ENCODE data around the gene GDF15.
A peak's percentile ranks its signal among the peaks of the same experiment; 100 is the strongest.

Gene GDF15, protein sequence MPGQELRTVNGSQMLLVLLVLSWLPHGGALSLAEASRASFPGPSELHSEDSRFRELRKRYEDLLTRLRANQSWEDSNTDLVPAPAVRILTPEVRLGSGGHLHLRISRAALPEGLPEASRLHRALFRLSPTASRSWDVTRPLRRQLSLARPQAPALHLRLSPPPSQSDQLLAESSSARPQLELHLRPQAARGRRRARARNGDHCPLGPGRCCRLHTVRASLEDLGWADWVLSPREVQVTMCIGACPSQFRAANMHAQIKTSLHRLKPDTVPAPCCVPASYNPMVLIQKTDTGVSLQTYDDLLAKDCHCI

DNA sequence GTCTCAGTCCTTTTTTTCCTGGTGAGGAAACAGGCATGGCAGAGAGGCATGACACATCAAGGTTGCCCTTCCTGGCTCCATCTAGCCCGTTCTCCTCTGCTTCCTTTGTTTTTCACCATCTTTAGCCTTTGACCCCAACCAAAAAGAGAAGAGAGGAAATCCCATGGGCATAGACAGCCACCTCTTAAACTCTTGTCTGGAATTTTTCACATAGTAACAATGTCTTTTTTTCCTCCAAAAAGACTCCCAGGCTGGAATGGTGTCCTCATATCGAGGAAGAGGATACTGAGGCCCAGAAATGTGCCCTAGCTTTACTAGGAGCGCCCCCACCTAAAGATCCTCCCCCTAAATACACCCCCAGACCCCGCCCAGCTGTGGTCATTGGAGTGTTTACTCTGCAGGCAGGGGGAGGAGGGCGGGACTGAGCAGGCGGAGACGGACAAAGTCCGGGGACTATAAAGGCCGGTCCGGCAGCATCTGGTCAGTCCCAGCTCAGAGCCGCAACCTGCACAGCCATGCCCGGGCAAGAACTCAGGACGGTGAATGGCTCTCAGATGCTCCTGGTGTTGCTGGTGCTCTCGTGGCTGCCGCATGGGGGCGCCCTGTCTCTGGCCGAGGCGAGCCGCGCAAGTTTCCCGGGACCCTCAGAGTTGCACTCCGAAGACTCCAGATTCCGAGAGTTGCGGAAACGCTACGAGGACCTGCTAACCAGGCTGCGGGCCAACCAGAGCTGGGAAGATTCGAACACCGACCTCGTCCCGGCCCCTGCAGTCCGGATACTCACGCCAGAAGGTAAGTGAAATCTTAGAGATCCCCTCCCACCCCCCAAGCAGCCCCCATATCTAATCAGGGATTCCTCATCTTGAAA, at the start of gene GDF15:
Gene GDF15 (plus strand): TSS at position 484 of the 868 bp plus-strand sequence. CDS start 32 bp downstream, at position 516.
- H3K4me1 Mint-ChIP-seq, result peaks cover 39% of the 10 kb centered on the region

DNA sequence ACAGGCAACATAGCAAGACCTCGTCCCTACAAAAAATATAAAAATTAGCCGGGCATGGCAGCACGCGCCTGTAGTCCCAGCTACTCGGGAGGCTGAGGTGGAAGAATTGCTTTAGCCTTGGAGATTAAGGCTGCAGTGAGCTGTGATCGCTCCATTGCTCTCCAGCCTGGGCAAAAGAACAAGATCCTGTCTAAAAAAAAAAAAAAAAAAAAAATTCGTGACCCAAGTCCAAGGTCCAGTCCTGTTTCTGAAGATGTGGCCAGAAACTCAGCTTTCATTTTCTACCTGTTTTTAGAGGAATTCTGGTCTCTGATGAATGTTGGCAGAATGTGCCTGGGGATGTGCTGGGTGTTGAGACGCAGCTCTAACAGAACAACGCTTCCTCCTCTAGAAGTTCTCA, 47.4 kb upstream of the GDF15 start:
- Mint-ChIP-seq H3K4me3 (no peak overlapping the region), H3K9me3 (no peaks in the 10 kb centered on the region), H3K27ac (no peak overlapping the region), H3K27me3 (ENCODE audit: low read depth, poor library complexity) (peaks cover 37% of the 10 kb centered on the region), H3K4me1 (peaks cover 17% of the 10 kb centered on the region), H3K36me3 (ENCODE audit: low read depth) (no peaks in the 10 kb centered on the region)
- TF ChIP-seq, protein P1, sequence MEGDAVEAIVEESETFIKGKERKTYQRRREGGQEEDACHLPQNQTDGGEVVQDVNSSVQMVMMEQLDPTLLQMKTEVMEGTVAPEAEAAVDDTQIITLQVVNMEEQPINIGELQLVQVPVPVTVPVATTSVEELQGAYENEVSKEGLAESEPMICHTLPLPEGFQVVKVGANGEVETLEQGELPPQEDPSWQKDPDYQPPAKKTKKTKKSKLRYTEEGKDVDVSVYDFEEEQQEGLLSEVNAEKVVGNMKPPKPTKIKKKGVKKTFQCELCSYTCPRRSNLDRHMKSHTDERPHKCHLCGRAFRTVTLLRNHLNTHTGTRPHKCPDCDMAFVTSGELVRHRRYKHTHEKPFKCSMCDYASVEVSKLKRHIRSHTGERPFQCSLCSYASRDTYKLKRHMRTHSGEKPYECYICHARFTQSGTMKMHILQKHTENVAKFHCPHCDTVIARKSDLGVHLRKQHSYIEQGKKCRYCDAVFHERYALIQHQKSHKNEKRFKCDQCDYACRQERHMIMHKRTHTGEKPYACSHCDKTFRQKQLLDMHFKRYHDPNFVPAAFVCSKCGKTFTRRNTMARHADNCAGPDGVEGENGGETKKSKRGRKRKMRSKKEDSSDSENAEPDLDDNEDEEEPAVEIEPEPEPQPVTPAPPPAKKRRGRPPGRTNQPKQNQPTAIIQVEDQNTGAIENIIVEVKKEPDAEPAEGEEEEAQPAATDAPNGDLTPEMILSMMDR (IDR thresholded peaks at IDR 0.05), result no peak
- no peak for DNase-seq

More for the DNA sequence above, at the start of gene GDF15:
- Mint-ChIP-seq H3K27me3 (ENCODE audit: low read depth, poor library complexity) (peaks cover 50% of the 10 kb centered on the region), H3K27ac (no peak within 1 kb of the TSS), H3K4me3 (peak within 1 kb of the TSS; percentile 71), H3K36me3 (ENCODE audit: low read depth) (no peaks in the 10 kb centered on the region), H3K9me3 (no peaks in the 10 kb centered on the region)
- DNase-seq, result peak; percentile 64
- TF ChIP-seq, protein P1 (IDR thresholded peaks at IDR 0.05), result peak; percentile 54

DNA sequence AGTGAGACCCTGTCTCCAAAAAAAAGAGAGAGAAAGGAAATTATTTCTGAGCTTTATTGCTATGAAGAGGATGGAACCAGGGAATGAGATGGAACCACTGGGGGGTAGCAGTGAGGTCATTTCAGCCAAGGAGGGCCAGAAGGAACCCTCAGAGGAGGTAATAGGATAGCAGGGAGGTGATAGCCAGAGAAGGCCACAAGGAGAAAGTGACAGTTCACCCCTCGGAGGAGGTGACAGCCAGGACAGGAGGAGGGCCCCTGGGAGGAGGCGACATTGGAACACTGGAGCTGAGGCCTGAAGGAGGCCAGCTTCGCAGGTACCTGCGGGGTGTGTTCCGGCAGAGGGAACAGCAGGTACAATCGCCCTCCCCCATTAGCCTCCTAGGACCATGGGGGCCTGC, 46.2 kb upstream of the GDF15 start:
- TF ChIP-seq, protein P1 (IDR thresholded peaks at IDR 0.05), result no peak
- DNase-seq, result peak; percentile 25
- no peak overlapping the region for H3K27ac Mint-ChIP-seq

DNA sequence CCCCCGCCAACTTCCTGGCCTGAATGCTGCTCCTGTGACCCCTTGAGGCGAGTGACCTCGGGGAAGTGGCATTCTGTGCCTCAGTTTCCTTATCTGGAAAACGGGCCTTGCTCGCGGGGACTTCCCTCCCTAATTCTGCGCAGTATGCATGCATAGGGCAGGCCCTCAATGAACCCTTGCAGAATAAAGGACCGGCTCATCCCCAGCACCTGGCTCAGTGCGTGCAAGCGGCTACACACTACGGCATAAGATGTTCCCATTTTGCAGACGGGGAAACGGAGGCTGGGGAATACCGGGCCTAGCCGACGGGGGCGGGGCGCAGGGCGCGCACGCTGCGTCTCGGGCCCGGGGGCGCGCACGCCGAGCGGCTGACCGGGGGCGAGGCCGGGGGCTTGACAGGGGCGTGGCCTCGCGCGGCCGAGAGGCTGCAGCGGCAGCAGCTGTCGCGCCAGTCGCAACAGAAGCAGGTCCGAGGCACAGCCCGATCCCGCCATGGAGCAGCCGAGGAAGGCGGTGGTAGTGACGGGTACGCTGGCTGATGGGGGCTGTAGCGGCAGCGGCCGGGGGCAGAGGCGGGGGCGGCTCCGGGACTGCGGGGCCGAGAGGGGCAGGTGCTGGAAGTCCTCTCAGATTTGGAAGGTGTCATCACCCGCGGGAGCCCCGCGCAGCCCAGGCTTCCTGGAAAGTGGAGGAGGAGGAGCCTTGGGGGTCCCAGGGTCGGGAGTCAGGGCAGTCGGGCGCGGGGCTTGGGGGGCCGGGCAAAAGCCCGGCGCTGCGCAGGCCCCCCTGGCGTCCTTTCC, 45.6 kb upstream of the GDF15 start, which contains the start of gene PGPEP1:
Gene PGPEP1 (plus strand): TSS at position 409 of the 800 bp plus-strand sequence. CDS start 84 bp downstream, at position 493.
- Mint-ChIP-seq H3K27me3 (ENCODE audit: low read depth, poor library complexity) (peaks cover 41% of the 10 kb centered on the region), H3K4me1 (peaks cover 34% of the 10 kb centered on the region), H3K9me3 (no peaks in the 10 kb centered on the region), H3K36me3 (ENCODE audit: low read depth) (no peaks in the 10 kb centered on the region), H3K4me3 (peak within 1 kb of the TSS; percentile 86), H3K27ac (no peak within 1 kb of the TSS)
- TF ChIP-seq, protein P1 (IDR thresholded peaks at IDR 0.05), result no peak
- peak; percentile 81 for DNase-seq

More for the DNA sequence above, 46.2 kb upstream of the GDF15 start:
- no peaks in the 10 kb centered on the region for H3K9me3 Mint-ChIP-seq
- peaks cover 38% of the 10 kb centered on the region for H3K27me3 Mint-ChIP-seq (ENCODE audit: low read depth, poor library complexity)
- H3K4me3 Mint-ChIP-seq, result peak overlapping the region; percentile 86
- H3K4me1 Mint-ChIP-seq, result peaks cover 28% of the 10 kb centered on the region
- H3K36me3 Mint-ChIP-seq (ENCODE audit: low read depth), result no peaks in the 10 kb centered on the region

DNA sequence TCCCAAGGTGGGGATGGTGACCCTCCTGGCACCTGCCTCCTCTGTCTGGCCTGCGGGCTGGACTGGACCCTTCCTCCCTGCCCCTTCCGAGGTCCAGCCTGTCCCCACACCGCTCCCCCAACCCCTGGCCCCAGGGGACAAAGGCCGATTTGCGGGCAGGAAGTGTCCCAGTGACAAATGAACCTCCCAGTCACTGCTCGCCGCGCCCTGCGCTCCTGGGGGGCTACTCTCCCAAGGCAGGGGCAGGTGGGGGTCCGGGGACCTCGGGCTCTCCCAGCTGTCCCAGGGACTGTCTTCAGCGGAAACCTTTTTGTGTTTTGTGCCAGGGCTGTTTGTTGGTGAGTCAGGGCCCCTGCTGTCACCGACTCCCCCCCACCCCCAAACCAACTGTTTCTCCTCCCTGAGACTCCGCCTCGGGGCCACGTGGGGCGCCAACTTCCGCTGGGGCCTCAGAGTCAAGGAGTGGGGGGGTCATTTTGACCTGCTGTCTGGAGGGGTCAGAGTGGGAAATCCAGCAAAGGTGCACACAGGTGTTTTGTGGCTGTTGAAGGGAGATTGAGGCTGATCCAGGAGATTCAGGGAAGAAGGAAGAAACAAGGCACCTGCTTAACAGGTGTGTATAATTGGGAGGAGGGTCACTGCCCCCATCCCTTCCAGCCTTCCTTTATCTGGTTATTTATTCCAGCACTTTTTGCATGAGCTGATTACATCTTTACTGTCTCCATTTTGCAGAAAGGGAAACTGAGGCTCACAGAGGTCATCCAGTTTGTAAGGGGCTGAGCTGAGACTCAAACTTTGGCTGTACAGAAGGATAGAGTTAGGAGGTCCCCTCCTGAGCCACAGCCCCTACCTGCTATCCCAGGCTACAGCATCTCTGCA, 44.7 kb upstream of the GDF15 start:
- Mint-ChIP-seq H3K4me3 (peak overlapping the region; percentile 86), H3K27ac (no peak overlapping the region), H3K9me3 (no peaks in the 10 kb centered on the region), H3K4me1 (peaks cover 38% of the 10 kb centered on the region), H3K27me3 (ENCODE audit: low read depth, poor library complexity) (peaks cover 50% of the 10 kb centered on the region), H3K36me3 (ENCODE audit: low read depth) (no peaks in the 10 kb centered on the region)
- peak; percentile 40 for DNase-seq
- TF ChIP-seq, protein P1 (IDR thresholded peaks at IDR 0.05), result no peak

Data from nephron progenitor cell (in vitro differentiated cells).